ENCODE measurements around the gene ULK3. TPM values are rescaled to one million over a fixed set of nuclear protein-coding genes. Genes with fewer than 3 reads are reported as not detected.
A peak's percentile ranks its signal among the peaks of the same experiment; 100 is the strongest.

The ULK3 gene
- total RNA-seq, 4 donors from 2014 or later, result 53.3 to 113 (median 60.9) TPM

GRCh38 chr15:74794248-74794969 is 48.5 kb downstream of the ULK3 start:
- intact Hi-C loops (cut with DNase I), result no loop called here
- Histone ChIP-seq H3K4me3 (no peak overlapping the region), H3K27me3 (no peaks in the 10 kb centered on the region), H3K4me1 (peaks cover 60 to 100% (median 68%) of the 10 kb centered on the region in 3 donors), H3K36me3 (peaks cover 0 to 30% (median 0%) of the 10 kb centered on the region in 3 donors), H3K27ac (peak overlapping the region; percentile 61 to 99 (median 81)), H3K9me3 (no peaks in the 10 kb centered on the region)
- no peak for DNase-seq
- WGBS, 2 donors, result 37 to 40% methylated on average over 1 to 5 of the region's 9 CpGs
- no peak for TF ChIP-seq CTCF (IDR thresholded peaks at IDR 0.05)
- no peak for TF ChIP-seq POLR2A (IDR thresholded peaks at IDR 0.05)

DNA sequence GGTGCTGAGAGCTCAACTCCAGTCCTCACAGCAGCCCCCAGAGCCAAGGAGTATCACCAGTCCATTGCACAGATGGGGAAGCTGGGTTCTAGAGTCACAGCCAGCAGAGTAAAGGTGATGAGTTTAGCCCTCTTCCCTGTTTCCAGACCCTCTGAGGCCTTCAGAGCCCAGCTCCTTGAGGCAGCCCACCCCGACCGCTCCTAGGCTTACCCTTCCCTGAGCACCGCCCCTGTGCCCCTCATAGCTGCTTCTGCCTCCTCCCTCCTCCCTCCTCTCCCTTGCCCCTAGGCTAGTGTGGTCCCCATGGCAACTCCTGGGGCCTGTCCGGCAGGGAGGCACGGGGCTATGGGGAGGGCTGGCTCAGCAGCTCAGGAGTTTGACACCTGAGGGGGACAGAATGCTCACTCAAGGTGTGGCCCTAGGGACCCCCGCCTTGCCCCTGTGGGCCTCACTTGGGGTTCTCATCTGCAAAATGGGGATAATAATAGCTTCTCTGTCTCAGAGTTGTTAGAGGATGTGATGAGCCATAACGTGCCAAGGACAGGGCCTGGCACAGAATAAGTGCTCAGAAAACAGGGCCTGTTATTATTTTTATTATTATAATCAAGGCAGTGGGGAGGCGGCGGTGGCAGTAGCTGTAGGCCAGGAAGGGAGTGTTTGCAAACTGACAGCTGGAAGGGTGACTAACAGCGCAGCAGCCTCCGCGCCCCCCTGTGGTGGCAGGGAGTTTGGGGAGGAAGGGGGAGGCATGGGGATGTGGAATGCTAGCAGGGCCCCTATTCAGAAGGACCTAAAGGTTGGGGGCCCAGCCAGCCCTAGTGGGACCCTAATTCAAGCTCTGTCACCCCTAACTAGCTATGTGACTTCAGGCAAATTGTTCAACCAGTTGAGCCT is 49.6 kb downstream of the ULK3 start:
- H3K27ac ChIP-seq, result peak overlapping the region; percentile 61 to 99 (median 81)
- no peak for TF ChIP-seq POLR2A (IDR thresholded peaks at IDR 0.05)
- TF ChIP-seq CTCF (IDR thresholded peaks at IDR 0.05), result peak in 4 of 6 experiments; percentile 18 to 46 (median 22)
- peaks cover 0 to 20% (median 0%) of the 10 kb centered on the region in 3 donors for H3K36me3 ChIP-seq
- intact Hi-C loops (cut with DNase I), result no loop called here
- 42 to 53% methylated on average over 6 to 9 of the region's 12 CpGs for WGBS, 2 donors
- H3K9me3 ChIP-seq, result no peaks in the 10 kb centered on the region
- H3K27me3 ChIP-seq, result no peaks in the 10 kb centered on the region
- DNase-seq, result no peak
- H3K4me3 ChIP-seq, result peak overlapping the region in 1 of 4 donors; percentile 3
- H3K4me1 ChIP-seq, result peaks cover 60 to 100% (median 68%) of the 10 kb centered on the region in 3 donors

GRCh38 chr15:74792227-74793016 is 50.5 kb downstream of the ULK3 start:
- TF ChIP-seq CTCF (IDR thresholded peaks at IDR 0.05) (no peak), POLR2A (IDR thresholded peaks at IDR 0.05) (no peak)

GRCh38 chr15:74791667-74792066 is 51.3 kb downstream of the ULK3 start:
- Histone ChIP-seq H3K9me3 (no peaks in the 10 kb centered on the region), H3K4me1 (peaks cover 74 to 100% (median 85%) of the 10 kb centered on the region in 3 donors), H3K27ac (peak overlapping the region; percentile 47 to 99 (median 78)), H3K36me3 (peaks cover 0 to 7% (median 0%) of the 10 kb centered on the region in 3 donors), H3K27me3 (no peaks in the 10 kb centered on the region), H3K4me3 (no peak overlapping the region)
- no peak for TF ChIP-seq CTCF (IDR thresholded peaks at IDR 0.05)
- TF ChIP-seq POLR2A (IDR thresholded peaks at IDR 0.05), result no peak
- intact Hi-C loops (cut with DNase I), result no loop called here
- WGBS, 2 donors, result 63 to 86% methylated on average over 4 to 7 of the region's 7 CpGs
- DNase-seq, result no peak

More at GRCh38 chr15:74792227-74793016, 50.5 kb downstream of the ULK3 start:
- 76 to 79% methylated on average over 3 to 4 of the region's 12 CpGs for WGBS, 2 donors
- Histone ChIP-seq H3K4me3 (no peak overlapping the region), H3K4me1 (peaks cover 66 to 100% (median 78%) of the 10 kb centered on the region in 3 donors), H3K27me3 (no peaks in the 10 kb centered on the region), H3K36me3 (peaks cover 0 to 11% (median 0%) of the 10 kb centered on the region in 3 donors), H3K9me3 (no peaks in the 10 kb centered on the region), H3K27ac (peak overlapping the region; percentile 47 to 99 (median 78))
- no peak for DNase-seq
- intact Hi-C loops (cut with DNase I), result no loop called here

All from esophagus squamous epithelium (tissue), 5 donors.